MCF 10A (cell line): Measurements from ENCODE around the gene ABLIM3. TPM values are rescaled to one million over a fixed set of nuclear protein-coding genes. Genes with fewer than 3 reads are reported as not detected.

Experiments used
- BruUV-seq: library from RNA; stranded (reverse); fragments of 400-500 nt; replicated peaks from 2 replicates; lab custom pipeline; 2021; lab: Mats Ljungman, UMichigan
- CTCF ChIA-PET: fragments of 300-600 bp; sonication (Branson Sonifier 250); formaldehyde crosslinking; extraction: SDS; loops from one replicate; lab custom pipeline; 2021; ENCODE audit warnings: antibody characterized with exemption, inconsistent platforms; lab: Yijun Ruan, JAX
- POLR2A ChIA-PET: fragments of 300-600, 350-650 bp; sonication (Branson Sonifier 250); formaldehyde crosslinking; extraction: SDS; loops from one replicate; lab custom pipeline; 2020; ENCODE audit warnings: antibody characterized with exemption, inconsistent platforms; lab: Yijun Ruan, JAX
- DNase-seq: peaks from one replicate; pipeline ENCODE4 v3.0.0-alpha.2; 2018; ENCODE audit not compliant: unreplicated experiment
- H3K27ac Mint-ChIP-seq: one replicate; pipeline ENCODE4 v1.8.0; 2022; ENCODE audit warnings: mild to moderate bottlenecking, low read depth, mixed read lengths; ENCODE audit not compliant: unreplicated experiment
- H3K27me3 Mint-ChIP-seq: one replicate; pipeline ENCODE4 v1.8.0; 2022; ENCODE audit warnings: mixed read lengths; ENCODE audit not compliant: insufficient read depth, unreplicated experiment
- H3K36me3 Mint-ChIP-seq: one replicate; pipeline ENCODE4 v1.8.0; 2022; ENCODE audit warnings: mild to moderate bottlenecking, moderate library complexity, mixed read lengths; ENCODE audit not compliant: insufficient read depth, unreplicated experiment
- H3K4me1 Mint-ChIP-seq: one replicate; pipeline ENCODE4 v1.8.0; 2022; ENCODE audit warnings: mixed read lengths; ENCODE audit not compliant: insufficient read depth, unreplicated experiment
- H3K4me3 Mint-ChIP-seq: one replicate; pipeline ENCODE4 v1.8.0; 2022; ENCODE audit warnings: mild to moderate bottlenecking, moderate library complexity, mixed read lengths; ENCODE audit not compliant: unreplicated experiment
- H3K9me3 Mint-ChIP-seq: one replicate; pipeline ENCODE4 v1.8.0; 2022; ENCODE audit warnings: mixed read lengths; ENCODE audit not compliant: unreplicated experiment
- CTCF ChIP-seq: fragments of 200-600 bp; IDR thresholded peaks from one replicate; pipeline ENCODE4 v1.8.0; 2022; ENCODE audit warnings: antibody characterized with exemption, mild to moderate bottlenecking; ENCODE audit not compliant: unreplicated experiment
- intact Hi-C: fragments of 100-400 bp; cut with micrococcal nuclease; formaldehyde crosslinking; loops from 2 replicates; pipeline ENCODE4 v1.14.1; 2022
- total RNA-seq: library from RNA; stranded (reverse); gene quantifications from 2 replicates; pipeline ENCODE4 v1.2.3, GENCODE V29; 2022

Gene ABLIM3
- total RNA-seq, 1 experiment from 2014 or later = 168 TPM

- CTCF ChIA-PET = interaction anchor here (0.8 to 23.1 kb wide), 6 partner anchors 11 to 239 kb away, joined by 3 to 426 read pairs (median 6); partner anchors contain the start of gene ABLIM3
- H3K27ac Mint-ChIP-seq = no peak overlapping the region
- TF ChIP-seq CTCF = no peak
- no peaks in the 10 kb centered on the region for H3K9me3 Mint-ChIP-seq
- H3K4me3 Mint-ChIP-seq = no peak overlapping the region
- POLR2A ChIA-PET = interaction anchor here (0.6 to 0.9 kb wide), 3 partner anchors 15 to 123 kb away, joined by 3 to 4 read pairs (median 4); no protein-coding TSS in a partner anchor
- peaks cover 7% of the 10 kb centered on the region for H3K4me1 Mint-ChIP-seq
- intact Hi-C loops = no loop called here
- no peaks in the 10 kb centered on the region for H3K27me3 Mint-ChIP-seq
- no TSS peak for BruUV-seq
- DNase-seq = no peak
- peaks cover 77% of the 10 kb centered on the region for H3K36me3 Mint-ChIP-seq
These were observed 96.4 kb downstream of the ABLIM3 start for GRCh38 chr5:149237662-149238061.

GRCh38 chr5:149238540-149238939 is 97.2 kb downstream of the ABLIM3 start:
- no peak for DNase-seq
- no TSS peak for BruUV-seq
- Mint-ChIP-seq H3K27ac (peak overlapping the region; percentile 3), H3K9me3 (no peaks in the 10 kb centered on the region), H3K36me3 (peaks cover 78% of the 10 kb centered on the region), H3K4me3 (no peak overlapping the region), H3K27me3 (no peaks in the 10 kb centered on the region), H3K4me1 (peaks cover 7% of the 10 kb centered on the region)
- intact Hi-C loops = no loop called here
- TF ChIP-seq CTCF = no peak
- POLR2A ChIA-PET = interaction anchor here (0.6 kb wide), 1 partner anchor 33 kb away, joined by 3 read pairs; no protein-coding TSS in a partner anchor
- CTCF ChIA-PET = interaction anchor here (1.1 to 23.1 kb wide), 4 partner anchors 12 to 113 kb away, joined by 3 to 426 read pairs (median 8); partner anchors contain the start of gene ABLIM3

GRCh38 chr5:149239917-149240316 is 98.6 kb downstream of the ABLIM3 start:
- DNase-seq = no peak
- no peak overlapping the region for H3K27ac Mint-ChIP-seq
- H3K27me3 Mint-ChIP-seq = no peaks in the 10 kb centered on the region
- H3K4me3 Mint-ChIP-seq = no peak overlapping the region
- H3K36me3 Mint-ChIP-seq = peaks cover 74% of the 10 kb centered on the region
- intact Hi-C loops = no loop called here
- POLR2A ChIA-PET = no interaction called here
- TF ChIP-seq CTCF = no peak
- CTCF ChIA-PET = interaction anchor here (1.2 kb wide), 1 partner anchor 509 kb away, joined by 3 read pairs; no protein-coding TSS in a partner anchor
- peaks cover 7% of the 10 kb centered on the region for H3K4me1 Mint-ChIP-seq
- BruUV-seq = no TSS peak
- no peaks in the 10 kb centered on the region for H3K9me3 Mint-ChIP-seq

DNA sequence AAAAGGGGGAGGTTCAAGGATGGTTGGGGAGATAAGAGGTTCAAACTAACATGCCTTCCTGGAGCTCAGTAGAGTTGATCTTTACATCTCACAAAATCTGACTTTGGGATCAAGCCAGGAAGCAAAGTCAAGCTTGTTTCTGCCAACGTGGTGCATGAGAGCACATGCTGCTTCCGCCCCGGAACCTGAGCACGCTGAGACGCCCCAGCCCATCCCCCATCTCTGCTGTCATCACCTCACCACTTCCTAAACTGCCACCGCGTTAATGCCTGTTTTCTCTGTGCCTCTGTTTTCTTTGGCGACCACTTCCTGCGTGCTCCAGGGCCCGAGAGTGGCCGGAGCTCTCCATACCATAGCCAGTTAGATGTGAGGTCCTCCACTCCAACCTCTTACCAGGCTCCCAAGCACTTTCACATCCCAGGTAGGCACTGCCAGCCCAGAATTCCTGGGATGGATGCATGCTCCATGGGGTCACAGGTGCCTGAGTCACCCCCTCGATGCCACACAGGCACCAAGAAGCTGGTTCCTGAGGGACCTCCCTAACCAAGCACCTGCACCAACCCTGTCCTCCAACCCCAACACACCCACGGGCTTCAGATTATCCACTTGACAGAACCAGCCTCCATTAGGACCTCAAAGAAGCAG is 99.2 kb downstream of the ABLIM3 start:
- TF ChIP-seq CTCF = no peak
- Mint-ChIP-seq H3K4me1 (peaks cover 7% of the 10 kb centered on the region), H3K4me3 (no peak overlapping the region), H3K9me3 (no peaks in the 10 kb centered on the region), H3K36me3 (peaks cover 74% of the 10 kb centered on the region), H3K27ac (no peak overlapping the region), H3K27me3 (no peaks in the 10 kb centered on the region)
- CTCF ChIA-PET = interaction anchor here (0.7 to 1.8 kb wide), 6 partner anchors 11 to 510 kb away, joined by 3 to 9 read pairs (median 4); no protein-coding TSS in a partner anchor
- no TSS peak for BruUV-seq
- intact Hi-C loops = no loop called here
- no peak for DNase-seq
- POLR2A ChIA-PET = interaction anchor here (1.2 kb wide), 1 partner anchor 98 kb away, joined by 3 read pairs; no protein-coding TSS in a partner anchor
